Putamen (tissue), 1 donor: ENCODE data around the gene PALD1.

Experiments
- DNase-seq: peaks from one replicate; pipeline ENCODE4 v3.0.0-alpha.2; 2016; ENCODE audit warnings: low spot score

PALD1 gene

DNA sequence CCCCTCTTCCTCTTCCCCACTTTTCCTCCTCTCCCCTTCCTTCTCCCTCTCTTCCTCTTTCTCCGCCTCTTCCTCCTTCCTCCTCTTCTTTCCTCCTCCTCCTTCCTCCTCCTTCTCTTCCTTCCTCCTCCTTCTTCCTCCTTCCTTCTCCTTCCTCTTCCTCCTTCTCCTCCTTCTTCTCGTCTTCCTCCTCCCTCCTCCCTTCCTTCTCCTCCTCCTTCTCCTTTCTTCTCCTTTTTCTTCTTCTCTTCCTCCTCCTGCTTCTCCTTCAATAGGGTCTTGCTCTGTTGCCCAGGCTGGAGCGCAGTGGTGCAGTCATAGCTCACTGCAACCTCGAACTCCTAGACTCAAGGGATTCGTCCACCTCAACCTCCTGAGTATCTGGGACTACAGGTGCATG, 56.9 kb downstream of the PALD1 start:
- DNase-seq, result no peak

DNA sequence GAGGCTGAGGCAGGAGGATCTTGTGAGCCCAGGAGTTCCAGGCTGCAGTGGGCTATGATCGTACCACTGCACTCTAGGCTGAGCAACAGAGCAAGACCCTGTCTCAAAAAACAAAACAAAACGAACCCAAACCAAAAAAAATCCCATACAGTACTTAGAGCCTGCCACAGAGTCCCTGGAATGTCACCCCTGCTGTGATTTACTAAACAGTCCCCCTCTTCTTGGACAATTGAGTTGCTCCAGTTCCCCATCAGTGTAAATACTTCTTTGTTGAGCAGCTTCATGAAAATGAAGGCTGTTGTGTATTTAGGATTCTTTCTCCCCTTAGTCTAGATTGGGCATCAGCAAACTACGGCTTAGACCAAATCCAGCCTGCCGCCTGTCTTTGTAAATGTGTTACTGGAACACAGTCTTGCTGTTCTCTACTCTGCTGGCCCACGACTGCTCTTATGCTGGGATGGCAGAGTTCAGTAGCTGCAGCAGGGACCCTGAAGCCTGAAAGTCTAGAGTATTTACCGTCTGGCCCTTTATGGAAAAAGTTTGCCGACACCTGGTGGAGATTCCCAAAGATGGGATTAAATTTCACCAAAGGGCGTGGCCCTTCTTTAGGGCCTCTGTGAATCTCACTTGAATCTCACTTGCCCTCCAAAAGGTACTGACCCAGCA, 57.8 kb downstream of the PALD1 start:
- no peak for DNase-seq

DNA sequence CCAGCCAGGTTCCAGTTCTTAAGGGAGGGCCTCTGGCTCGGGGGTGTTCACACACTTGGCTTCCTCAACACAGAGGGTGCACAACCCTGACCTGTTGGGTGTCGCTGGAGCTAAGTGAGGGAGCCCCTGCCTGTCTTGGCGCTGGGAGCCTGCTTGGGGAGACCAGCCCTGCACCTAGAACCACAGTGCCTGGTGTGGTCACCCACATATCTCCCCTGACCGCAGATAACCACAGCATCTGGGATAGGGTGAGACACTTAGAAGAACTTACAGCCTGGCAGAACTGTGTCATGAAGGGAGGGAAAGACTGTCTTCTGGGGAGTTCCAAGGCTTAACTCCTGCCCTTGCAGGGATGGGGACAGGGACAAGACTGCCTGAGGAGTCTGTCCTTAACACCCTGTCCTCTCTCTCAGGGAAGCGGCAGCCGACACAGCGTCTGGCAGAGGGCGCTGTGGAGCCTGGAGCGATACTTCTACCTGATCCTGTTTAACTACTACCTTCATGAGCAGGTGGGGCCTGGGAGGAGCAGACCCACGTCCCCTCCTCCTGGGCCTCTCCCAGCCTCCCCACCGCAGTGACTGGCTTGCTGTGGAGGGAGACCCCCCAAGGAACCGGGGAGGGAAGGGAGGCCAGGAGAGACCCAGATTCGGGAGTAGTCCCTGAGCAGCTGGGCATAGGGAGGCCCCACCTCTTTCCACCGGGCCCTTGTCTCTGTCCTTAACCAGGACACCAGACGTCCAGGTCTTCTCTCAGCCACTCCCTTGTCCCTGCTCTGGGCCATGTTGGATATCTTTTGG, 59.0 kb downstream of the PALD1 start:
- DNase-seq, result no peak

DNA sequence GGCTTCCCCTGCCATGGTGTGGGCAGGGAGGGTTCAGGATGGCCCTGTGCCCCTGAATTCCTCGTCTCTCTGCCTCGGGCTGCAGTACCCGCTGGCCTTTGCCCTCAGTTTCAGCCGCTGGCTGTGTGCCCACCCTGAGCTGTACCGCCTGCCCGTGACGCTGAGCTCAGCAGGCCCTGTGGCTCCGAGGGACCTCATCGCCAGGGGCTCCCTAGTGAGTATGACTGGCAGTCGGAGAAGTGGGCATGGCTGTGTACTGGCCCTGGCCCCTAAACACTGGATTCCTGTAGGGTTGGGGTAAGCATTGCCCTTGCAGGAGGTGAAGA, 59.6 kb downstream of the PALD1 start:
- no peak for DNase-seq

DNA sequence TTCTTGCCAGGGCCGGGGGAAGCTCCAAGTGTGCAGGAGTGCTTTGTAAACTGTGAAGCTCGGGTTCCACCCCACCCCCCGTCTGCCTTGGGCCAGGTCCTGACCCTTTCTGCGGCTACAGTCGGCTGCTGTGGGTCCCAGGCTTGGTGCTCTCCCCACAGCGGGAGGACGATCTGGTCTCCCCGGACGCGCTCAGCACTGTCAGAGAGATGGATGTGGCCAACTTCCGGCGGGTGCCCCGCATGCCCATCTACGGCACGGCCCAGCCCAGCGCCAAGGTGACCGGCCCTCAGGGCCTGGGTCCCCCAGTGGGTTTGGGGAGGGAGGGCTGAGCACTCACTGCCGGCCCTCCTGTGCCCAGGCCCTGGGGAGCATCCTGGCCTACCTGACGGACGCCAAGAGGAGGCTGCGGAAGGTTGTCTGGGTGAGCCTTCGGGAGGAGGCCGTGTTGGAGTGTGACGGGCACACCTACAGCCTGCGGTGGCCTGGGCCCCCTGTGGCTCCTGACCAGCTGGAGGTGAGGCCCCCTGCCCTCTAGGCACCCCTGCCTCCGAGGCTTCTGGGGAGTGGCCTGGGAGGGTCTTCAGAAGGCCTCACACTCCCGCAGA, 60.3 kb downstream of the PALD1 start:
- DNase-seq, result no peak

DNA sequence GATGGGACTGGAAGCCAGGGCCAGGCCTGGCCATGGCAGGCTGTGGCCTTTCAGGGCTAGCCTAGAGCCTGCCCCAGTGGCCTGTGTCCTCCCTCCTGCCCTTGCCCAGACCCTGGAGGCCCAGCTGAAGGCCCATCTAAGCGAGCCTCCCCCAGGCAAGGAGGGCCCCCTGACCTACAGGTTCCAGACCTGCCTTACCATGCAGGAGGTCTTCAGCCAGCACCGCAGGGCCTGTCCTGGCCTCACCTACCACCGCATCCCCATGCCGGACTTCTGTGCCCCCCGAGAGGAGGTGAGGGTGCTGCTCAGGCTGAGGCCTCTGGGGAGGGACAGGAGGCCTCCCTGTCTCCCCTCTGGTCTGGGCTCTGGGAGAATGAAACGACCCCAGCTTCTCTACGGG, 60.9 kb downstream of the PALD1 start:
- no peak for DNase-seq

DNA sequence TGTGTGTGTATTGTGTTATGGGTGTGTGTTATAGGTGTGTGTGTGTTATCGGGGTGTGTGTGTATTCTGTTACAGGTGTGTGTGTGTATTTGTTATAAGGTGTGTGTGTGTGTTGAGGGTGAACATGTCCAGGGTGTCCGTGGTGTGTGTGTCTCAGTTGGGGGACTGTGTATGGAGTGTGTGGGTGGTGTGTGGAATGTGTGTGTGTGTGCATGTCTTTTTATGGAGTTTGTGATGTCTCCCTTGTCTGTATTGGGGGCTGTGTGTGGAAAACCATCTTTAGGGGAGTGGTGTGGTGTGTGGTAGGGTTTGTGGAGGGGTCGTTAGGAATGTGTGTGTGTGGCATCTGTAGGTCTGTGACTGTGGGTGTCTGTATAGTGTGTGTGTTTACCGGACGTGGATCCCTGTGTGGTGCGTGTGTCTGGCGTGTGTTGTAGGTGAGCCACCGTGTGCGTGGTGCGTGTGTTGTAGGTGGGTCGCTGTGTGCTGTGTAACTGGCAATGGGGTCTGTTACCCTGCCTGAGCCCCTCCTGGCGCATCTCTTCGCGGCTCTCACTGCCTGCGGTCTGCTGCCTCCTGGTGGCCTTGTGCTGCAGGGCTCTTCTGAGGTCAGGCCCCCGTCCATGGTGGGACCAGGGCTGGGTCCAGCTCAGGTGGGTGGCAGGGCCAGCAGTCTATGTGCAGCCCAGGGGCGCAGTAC, 61.7 kb downstream of the PALD1 start:
- no peak for DNase-seq

DNA sequence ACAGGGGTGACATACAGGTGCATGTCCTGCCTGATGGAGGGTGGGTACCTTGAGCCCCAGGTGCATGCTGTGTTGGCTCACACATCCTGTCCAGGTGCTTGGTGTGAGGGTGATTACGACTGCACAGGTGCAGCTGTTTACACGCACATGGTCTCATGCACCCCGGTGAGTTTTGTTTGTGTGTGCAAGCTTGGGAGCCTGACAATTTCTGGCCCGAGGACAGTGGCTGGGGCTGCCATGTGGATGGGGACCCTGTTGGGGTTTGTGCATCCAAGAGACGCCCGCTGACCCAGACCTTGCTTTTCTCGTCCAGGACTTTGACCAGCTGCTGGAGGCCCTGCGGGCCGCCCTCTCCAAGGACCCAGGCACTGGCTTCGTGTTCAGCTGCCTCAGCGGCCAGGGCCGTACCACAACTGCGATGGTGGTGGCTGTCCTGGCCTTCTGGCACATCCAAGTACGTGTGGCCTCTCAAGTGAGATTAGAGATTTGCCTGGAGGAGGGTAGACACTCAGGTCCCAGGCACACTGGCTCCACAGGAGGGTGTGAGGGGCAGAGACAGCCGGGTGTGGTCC, 62.3 kb downstream of the PALD1 start:
- DNase-seq, result no peak

DNA sequence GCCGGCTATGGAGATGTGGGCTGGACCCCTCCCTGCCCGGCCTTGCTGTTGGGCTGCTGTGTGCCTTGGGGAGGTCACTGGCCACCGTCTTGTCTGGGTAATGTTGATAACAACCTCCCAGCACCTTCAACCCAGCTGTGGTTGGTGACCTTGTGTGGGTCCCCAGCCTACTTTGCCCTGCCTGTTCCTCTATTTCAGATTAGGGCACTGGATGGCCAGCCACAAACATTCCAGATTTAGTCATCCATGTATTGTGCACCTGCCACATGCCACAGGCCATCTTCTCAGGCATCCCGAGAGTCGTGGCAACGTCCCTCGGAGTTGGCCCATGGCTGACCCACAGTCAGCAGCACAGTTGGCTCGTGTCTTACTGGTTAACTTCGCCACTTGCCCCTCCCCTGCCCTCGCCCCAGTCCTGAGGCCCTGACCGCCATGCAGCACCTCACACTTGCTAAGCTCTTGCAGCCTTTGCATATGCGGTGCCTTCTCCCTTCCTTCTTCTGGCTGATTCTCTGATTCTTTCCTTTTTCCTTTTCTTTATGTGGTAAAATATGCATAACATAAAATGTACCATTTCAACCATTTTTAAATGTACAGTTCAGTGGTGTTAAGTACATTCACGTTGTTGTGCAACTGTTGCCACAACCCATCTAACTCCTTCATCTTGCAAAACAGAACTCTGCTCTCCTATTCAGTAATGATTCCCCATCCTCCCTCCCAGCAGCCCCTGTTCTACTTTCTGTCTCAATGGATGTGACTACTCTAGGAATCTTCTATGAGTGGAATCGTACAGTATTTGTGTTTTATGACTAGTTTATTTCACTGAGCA, 63.4 kb downstream of the PALD1 start:
- no peak for DNase-seq

DNA sequence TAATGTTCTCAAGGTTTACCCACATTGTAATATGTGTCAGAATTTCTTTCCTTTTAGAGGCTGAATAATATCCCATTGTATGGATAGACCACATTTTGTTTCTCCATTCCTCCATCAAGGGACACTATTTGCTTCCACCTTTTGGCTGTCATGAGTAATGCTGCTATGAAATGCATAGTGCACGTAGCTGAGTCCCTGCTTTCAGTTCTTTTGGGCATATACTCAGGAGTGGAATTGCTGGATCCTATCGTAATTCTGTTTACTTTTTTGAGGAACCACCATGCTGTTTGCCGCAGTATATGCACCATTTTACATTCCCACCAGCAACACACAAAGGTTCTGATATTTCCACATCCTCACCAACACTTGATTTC, 64.0 kb downstream of the PALD1 start:
- no peak for DNase-seq

DNA sequence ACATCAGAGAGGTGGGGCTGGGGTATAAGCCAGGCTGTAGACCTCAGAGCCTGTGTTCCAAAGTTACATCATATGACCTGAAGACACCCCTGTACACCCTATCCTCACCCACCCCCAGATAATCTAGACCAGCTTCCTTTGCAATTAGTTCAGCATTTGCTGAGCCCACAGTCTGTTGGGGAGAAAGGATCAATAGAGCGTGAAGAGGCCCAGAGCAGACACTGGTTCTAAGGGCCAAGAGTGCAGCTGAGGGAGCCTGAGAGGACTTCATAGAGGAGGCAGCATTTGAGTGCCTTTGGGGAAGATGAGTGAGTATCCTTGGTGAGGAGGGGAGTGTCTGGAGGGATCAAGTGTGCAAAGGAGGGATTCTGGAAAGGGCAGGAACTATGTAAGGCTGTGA, 65.3 kb downstream of the PALD1 start:
- DNase-seq, result no peak

DNA sequence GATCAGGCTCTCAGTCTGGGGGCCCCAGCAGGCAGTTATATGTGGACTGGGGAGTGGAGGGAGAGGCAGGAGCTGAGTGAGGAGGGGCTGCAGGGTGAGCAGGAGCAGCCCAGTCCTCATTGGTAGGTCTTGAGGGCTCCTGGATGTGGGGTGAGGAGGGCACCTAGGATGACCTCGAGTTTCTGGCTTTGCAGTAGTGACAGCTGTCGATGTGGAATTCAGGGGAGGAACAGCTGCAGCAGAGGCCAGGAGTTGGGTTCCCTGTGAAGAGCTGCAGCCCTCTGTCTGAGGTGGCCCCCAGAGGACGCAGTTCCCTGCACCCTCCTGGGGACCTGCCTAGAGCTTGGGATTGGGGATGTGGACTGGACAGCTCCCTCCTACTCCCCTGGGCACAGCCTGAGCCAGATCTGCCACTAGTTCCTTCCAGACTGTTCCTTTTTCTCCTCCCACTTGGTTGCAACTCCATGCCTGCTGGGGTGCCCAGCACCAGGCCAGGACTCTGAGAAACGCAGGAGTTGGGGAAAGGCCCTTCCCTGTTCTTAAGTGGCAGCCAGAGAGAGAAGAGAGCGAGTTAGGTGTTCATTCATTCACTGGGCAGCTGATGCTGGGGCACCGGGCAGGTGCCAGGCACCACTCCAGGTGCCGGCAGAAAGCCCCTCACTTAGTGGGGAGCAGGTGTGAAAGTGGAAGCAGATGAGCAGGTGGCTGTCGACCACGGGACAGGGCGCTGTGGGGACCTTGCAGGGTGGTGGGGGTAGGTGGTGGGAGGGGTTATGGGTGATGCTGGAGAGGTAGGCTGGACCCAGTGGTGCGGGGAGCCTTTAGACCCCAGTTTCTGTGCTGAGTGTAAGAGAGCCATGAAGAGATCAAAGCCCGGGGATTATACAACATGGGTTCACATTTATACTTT, 66.1 kb downstream of the PALD1 start:
- no peak for DNase-seq

DNA sequence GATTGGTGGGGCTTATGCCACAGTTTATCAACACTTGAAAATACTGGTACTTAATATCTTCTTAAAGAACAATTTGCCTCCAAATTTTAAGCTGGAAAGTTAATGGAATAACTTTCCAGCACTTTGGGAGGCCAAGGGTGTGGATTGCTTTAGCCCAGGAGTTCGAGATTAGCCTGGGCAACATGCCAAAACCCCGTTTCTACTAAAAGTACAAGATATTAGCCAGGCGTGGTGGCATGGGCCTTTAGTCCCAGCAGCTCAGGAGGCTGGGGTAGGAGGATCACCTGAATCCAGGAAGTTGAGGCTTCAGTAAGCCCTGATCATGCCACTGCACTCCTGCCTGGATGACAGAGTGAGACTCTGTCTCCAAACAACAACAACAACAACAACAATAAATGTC, 68.0 kb downstream of the PALD1 start:
- no peak for DNase-seq

DNA sequence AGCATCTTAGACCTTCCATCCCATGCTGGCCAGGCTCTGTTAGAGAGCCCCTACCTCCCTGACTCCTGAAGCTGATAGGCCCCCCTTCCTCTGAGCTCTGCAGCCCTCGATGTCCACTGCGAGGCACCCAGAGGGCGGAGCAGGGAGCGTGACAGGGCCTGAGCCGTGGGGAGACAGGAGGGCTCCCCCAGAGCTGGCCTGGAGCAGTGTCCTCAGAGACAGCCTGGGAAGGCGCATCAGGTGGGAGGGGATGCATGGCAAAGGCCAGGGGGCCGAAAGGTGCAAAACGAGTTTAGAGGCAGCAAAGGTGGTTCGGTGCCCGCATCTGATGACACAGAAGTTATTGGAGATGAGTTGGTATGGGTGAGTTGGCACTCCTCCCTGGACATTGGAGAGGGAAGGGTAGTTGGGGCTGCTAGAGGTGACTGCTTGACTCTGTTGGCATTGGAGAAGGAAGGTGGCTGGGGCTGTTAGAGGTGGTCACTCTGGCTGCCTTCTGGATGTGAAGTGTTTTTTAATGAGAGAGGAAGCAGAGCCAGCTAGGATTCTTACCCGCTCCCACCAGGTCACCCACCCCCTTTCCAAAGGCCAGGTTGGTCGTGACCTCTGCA, 70.9 kb downstream of the PALD1 start:
- no peak for DNase-seq

DNA sequence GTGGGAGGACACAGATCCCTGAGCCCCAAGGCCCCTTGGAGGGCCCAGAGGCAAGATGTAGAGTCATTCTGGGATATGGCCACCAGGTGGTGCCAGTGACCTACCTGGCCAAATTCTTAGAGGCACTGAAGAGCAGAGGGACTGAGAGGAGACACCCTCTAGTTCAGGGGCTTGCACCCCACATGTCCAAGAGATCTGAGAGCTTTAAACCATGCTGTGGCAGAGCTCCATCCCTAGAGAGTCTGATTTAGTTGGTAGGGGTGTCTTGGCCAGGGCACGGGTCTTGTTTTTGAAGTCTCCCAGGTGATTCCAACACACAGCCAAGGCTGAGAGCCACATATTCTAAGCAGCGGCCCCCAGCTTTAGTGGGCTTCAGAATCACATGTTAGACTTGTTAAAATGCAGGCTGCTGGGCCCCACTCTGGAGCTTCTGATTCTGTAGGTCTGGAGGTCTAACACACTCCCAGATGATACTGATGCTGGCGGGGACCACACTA, 71.4 kb downstream of the PALD1 start:
- peak; percentile 50 for DNase-seq

DNA sequence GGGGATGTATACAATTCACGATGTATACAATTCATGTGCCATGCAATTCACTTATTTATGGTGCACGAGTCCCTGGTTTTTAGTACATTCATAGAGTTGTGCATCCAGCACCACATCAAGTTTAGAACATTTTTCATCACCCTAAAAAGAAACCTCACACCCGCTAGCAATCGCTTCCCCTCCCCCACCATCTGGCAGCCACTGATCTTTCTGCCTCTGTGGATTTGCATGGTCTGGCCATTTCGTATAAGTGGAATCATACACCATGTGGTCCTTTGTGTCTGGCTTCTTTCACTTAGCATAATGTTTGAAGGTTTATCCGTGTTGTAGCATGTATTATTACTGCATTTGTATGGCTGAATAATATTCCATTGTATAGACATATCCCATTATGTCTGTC, 71.9 kb downstream of the PALD1 start:
- no peak for DNase-seq

DNA sequence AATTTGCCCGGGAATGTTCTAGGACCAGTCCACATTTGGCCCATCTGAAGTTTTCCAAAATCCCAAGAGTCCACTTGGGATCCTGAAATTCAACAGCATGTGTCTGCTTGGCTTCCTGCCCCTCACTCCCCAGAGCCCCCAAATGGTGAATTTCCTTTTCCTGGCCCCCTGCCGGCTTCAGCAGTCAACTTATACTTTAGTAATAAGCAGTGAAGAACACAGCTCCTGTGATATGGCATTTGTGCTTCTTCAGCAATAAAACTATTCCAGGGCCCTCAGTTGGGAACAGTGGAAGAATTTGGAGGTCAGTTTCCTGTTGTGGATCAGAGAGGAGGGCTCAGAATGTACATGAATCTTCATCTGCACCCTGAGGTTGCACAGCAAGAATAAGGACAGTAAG, 72.9 kb downstream of the PALD1 start:
- no peak for DNase-seq

DNA sequence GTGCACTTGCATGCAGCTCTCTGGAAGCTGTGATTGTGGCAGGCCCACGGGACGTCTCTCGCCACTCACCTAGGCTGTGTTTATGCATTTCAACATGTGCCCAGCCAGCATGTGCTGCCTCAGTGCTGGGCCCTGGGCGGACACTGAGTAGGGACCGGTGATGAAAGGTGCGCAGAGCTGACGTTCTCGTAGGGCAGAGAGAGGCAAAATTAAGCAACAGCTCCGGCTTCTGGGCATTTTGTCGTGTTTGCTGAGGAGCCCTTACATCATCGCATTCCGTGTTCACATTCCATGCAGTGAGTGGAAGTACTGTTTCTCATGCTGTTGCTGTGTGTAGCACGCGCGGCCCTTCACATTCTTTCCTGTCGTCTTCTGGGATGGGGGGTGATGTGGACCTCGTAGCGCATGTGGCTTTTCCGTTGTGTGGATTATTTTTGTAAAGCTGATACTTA, 73.4 kb downstream of the PALD1 start:
- no peak for DNase-seq

DNA sequence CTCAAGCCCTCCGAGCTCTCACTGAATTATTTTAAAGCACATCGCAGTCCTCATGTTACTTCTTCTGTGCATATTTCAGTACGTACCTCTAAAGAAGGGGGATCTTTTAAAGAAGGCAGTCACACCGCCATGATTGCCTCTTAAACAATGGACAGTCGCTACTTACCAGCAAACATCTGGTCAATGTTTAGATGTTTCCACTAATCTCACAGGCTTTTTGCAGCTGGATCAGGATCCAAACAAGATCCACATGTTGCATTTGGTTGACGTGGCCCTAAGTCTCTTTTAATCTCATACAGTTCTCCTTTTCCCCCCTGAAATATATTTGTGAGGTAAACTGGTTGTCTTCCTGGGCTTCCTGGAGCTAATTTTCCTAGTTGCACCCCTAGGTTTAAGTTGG, 74.0 kb downstream of the PALD1 start:
- DNase-seq, result no peak

DNA sequence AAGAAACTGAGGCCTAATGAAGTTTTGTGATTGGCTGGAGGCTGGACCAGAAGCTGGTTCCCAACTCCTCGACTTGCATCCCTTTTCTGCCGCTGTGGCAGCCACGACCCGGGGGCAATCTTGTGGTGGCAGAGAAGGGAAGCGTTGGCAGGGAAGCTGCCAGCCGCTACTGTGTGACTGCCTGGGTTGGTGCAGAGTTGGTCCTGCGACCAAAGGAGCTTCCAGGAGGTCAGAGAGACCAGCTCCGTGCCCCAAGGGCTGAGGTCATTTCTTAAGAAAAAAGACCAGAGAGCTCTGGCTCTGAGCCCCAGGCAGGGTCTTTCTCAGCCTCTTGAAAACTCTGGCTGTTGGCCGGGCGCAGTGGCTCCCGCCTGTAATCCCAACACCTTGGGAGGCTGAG, 76.8 kb downstream of the PALD1 start:
- no peak for DNase-seq
